Measurements from ENCODE around the gene OPA3.

Gene OPA3

DNA sequence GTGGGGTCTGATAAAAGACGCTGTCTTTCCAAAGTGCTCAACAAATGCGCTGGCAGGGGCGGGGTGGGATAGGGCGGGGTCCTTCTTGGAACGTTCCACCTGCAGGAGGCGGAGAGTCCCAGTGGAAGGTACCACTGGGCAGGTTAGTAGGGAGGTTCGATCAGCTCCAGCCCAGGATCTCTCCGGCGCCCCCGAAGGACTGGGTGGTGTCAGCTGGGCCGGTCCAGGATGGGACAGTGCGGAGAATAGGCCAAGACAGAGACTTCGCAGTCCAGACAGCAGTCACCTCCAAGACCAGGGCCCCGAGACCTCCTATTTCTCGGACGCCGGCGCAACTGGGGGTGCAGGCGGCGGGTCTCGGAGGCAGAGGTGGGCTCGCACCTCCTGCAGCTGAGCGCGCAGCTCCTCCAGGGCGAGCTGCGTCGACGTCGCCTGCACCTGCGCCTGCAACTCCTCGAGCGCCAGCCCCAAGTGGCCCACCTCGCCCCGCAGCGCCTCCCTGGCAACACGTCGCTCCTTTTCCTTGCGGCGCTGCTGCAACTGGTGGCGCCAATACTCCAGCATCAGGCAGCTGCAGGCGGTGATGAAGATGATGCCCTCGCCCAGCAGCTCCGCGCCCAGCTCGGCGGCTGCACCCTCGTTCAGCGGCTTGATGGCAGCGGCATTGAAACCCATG, 55.7 kb downstream of the OPA3 start:
- Histone ChIP-seq H3K79me2 (ENCODE audit: insufficient read depth, low read length) (no peaks in the 10 kb centered on the region), H3K4me3 (ENCODE audit: low read depth in 1 of 2, low read length in 2 of 2) (no peak overlapping the region), H3K4me2 (ENCODE audit: insufficient read depth, low read length) (no peak overlapping the region), H3K36me3 (ENCODE audit: insufficient read depth, low read length) (peaks cover 18% of the 10 kb centered on the region), H3K9ac (ENCODE audit: low read depth, low read length) (no peak overlapping the region), H3K27ac (ENCODE audit: low read length) (no peak overlapping the region), H3K9me3 (ENCODE audit: insufficient read depth, low read length, severe bottlenecking) (peaks cover 12% of the 10 kb centered on the region), H3K4me1 (ENCODE audit: insufficient read depth, low read length) (no peaks in the 10 kb centered on the region), H3K27me3 (ENCODE audit: insufficient read depth, low read length, poor library complexity) (no peaks in the 10 kb centered on the region), H4K20me1 (ENCODE audit: insufficient read depth, low read length) (no peaks in the 10 kb centered on the region), H2AFZ (ENCODE audit: low read depth, low read length) (no peak overlapping the region)
- ATAC-seq (ENCODE audit: insufficient read depth, low read depth), result no peak
- TF ChIP-seq, protein P1, sequence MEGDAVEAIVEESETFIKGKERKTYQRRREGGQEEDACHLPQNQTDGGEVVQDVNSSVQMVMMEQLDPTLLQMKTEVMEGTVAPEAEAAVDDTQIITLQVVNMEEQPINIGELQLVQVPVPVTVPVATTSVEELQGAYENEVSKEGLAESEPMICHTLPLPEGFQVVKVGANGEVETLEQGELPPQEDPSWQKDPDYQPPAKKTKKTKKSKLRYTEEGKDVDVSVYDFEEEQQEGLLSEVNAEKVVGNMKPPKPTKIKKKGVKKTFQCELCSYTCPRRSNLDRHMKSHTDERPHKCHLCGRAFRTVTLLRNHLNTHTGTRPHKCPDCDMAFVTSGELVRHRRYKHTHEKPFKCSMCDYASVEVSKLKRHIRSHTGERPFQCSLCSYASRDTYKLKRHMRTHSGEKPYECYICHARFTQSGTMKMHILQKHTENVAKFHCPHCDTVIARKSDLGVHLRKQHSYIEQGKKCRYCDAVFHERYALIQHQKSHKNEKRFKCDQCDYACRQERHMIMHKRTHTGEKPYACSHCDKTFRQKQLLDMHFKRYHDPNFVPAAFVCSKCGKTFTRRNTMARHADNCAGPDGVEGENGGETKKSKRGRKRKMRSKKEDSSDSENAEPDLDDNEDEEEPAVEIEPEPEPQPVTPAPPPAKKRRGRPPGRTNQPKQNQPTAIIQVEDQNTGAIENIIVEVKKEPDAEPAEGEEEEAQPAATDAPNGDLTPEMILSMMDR (IDR thresholded peaks at IDR 0.05; ENCODE audit: borderline replicate concordance, extremely low read depth, low read length, poor library complexity, severe bottlenecking), result no peak
- TF ChIP-seq EZH2 (IDR thresholded peaks at IDR 0.05; ENCODE audit: borderline replicate concordance, low read depth, low read length, severe bottlenecking), result no peak
- no peak for DNase-seq

DNA sequence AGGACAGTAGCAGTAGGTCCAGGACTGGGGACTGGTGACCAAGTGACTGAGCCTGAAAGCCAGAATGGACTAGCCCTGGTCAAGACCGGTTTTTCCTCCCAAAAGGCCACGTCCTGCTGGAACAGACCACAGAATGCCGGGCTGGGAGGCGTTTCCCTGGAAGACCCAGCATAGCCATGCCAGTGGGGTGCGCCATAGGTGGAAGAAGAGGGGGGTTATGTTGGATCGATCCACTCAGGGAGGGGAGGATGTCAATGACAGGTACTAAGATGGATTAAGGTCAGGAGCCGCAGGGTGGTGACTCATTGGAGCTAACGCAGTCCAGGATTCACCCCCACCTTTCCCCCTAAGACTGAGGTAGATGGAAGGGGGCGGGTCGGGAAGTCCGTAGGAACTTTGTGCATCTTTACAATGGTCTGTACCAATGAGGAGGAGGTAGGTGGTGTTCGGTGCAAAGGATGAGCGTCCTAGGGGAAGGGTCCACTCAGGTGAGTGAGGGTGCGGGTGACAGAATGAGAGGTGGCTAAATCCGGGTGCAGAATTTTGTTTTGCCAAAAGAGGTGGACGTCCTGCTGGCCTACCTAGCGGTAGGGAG, 56.4 kb downstream of the OPA3 start:
- H3K4me1 ChIP-seq (ENCODE audit: insufficient read depth, low read length), result no peaks in the 10 kb centered on the region
- H2AFZ ChIP-seq (ENCODE audit: low read depth, low read length), result no peak overlapping the region
- no peak for TF ChIP-seq EZH2 (IDR thresholded peaks at IDR 0.05; ENCODE audit: borderline replicate concordance, low read depth, low read length, severe bottlenecking)
- TF ChIP-seq, protein P1 (IDR thresholded peaks at IDR 0.05; ENCODE audit: borderline replicate concordance, extremely low read depth, low read length, poor library complexity, severe bottlenecking), result no peak
- H3K4me3 ChIP-seq (ENCODE audit: low read depth in 1 of 2, low read length in 2 of 2), result no peak overlapping the region
- no peak overlapping the region for H3K4me2 ChIP-seq (ENCODE audit: insufficient read depth, low read length)
- peaks cover 12% of the 10 kb centered on the region for H3K9me3 ChIP-seq (ENCODE audit: insufficient read depth, low read length, severe bottlenecking)
- H3K27me3 ChIP-seq (ENCODE audit: insufficient read depth, low read length, poor library complexity), result no peaks in the 10 kb centered on the region
- no peak overlapping the region for H3K27ac ChIP-seq (ENCODE audit: low read length)
- H3K79me2 ChIP-seq (ENCODE audit: insufficient read depth, low read length), result no peaks in the 10 kb centered on the region
- H3K9ac ChIP-seq (ENCODE audit: low read depth, low read length), result no peak overlapping the region
- H3K36me3 ChIP-seq (ENCODE audit: insufficient read depth, low read length), result peaks cover 19% of the 10 kb centered on the region
- no peak for ATAC-seq (ENCODE audit: insufficient read depth, low read depth)
- no peak for DNase-seq
- no peaks in the 10 kb centered on the region for H4K20me1 ChIP-seq (ENCODE audit: insufficient read depth, low read length)

DNA sequence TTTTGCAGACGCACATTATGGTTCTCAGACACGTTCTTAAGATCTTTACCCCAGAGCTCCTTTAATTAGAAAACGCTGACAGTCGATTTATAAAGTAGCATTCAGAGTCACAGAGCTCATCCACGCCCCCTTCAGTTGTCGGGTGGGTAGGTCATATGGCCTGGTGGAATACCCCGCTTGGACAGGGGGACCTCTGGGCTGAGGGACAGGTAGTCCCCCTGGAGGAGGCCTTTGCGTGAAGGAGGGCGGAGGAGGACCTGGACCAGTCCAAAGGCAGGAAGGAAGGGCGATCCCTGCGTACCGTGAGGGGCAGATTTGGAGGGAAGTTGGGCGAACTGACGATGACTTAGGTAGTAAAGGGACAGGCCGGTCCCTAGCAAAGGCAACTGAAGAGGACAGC, 56.9 kb downstream of the OPA3 start:
- Histone ChIP-seq H3K27me3 (ENCODE audit: insufficient read depth, low read length, poor library complexity) (no peaks in the 10 kb centered on the region), H3K9me3 (ENCODE audit: insufficient read depth, low read length, severe bottlenecking) (peaks cover 12% of the 10 kb centered on the region), H3K4me2 (ENCODE audit: insufficient read depth, low read length) (no peak overlapping the region), H2AFZ (ENCODE audit: low read depth, low read length) (no peak overlapping the region), H4K20me1 (ENCODE audit: insufficient read depth, low read length) (no peaks in the 10 kb centered on the region), H3K4me1 (ENCODE audit: insufficient read depth, low read length) (no peaks in the 10 kb centered on the region), H3K27ac (ENCODE audit: low read length) (no peak overlapping the region), H3K9ac (ENCODE audit: low read depth, low read length) (no peak overlapping the region), H3K4me3 (ENCODE audit: low read depth in 1 of 2, low read length in 2 of 2) (no peak overlapping the region), H3K79me2 (ENCODE audit: insufficient read depth, low read length) (no peaks in the 10 kb centered on the region), H3K36me3 (ENCODE audit: insufficient read depth, low read length) (peaks cover 19% of the 10 kb centered on the region)
- no peak for TF ChIP-seq EZH2 (IDR thresholded peaks at IDR 0.05; ENCODE audit: borderline replicate concordance, low read depth, low read length, severe bottlenecking)
- TF ChIP-seq, protein P1 (IDR thresholded peaks at IDR 0.05; ENCODE audit: borderline replicate concordance, extremely low read depth, low read length, poor library complexity, severe bottlenecking), result no peak
- no peak for DNase-seq
- no peak for ATAC-seq (ENCODE audit: insufficient read depth, low read depth)

All from DND-41 (cell line).